K562 (cell line): Measurements from ENCODE around the gene PHLDB1. TPM values are rescaled to one million over a fixed set of nuclear protein-coding genes. Genes with fewer than 3 reads are reported as not detected.
A peak's percentile ranks its signal among the peaks of the same experiment; 100 is the strongest.

Source experiments
- ATAC-seq: fragments of 200-7000 bp; cut with Tn5 transposase; 3 replicates; pipeline ENCODE4 v1.9.1; 2020; ENCODE audit warnings: moderate library complexity
- BruUV-seq: library from RNA; stranded (reverse); fragments of 400-500 nt; replicated peaks from 2 replicates; lab custom pipeline; 2021; lab: Mats Ljungman, UMichigan
- CTCF ChIA-PET: fragments of 300-600 bp; formaldehyde crosslinking; extraction: SDS; loops from one replicate; lab custom pipeline; 2021; ENCODE audit warnings: low intra/inter-chr PET ratio; lab: Yijun Ruan, JAX
- POLR2A ChIA-PET: fragments of 300-600, 350-650 bp; sonication (Branson Sonifier 250); formaldehyde crosslinking; extraction: SDS; loops from one replicate; lab custom pipeline; 2021; ENCODE audit warnings: antibody characterized with exemption, inconsistent platforms; lab: Yijun Ruan, JAX
- DNase-seq, 4 experiments: peaks; one replicate each; pipeline versions ENCODE4 v3.0.0 to v3.0.0-alpha.2; 2011 to 2018; ENCODE audit warnings: low spot score in 3 of 4, mixed read lengths in 3 of 4; ENCODE audit errors: extremely low read depth in 1 of 4
- FAIRE-seq: peaks from 2 replicates; lab custom pipeline; 2011; peaks lifted over from hg19 to GRCh38; lab: Jason Lieb, UNC
- H2AFZ ChIP-seq: 2 replicates; pipeline ENCODE4 v1.6.0; 2011; ENCODE audit warnings: low read depth, low read length, control low read depth, inconsistent platforms
- H3K27ac ChIP-seq: fragments of 200-600 bp; 3 replicates; pipeline ENCODE4 v1.8.0; 2011; ENCODE audit warnings: low read depth, mild to moderate bottlenecking, control low read depth, inconsistent platforms, low read length, moderate library complexity, mixed read lengths; ENCODE audit errors: extremely low read depth
- H3K27me3 ChIP-seq, 2 experiments: fragments of 300-600 bp in 1 of 2; 2 replicates in 1 of 2; 3 replicates in 1 of 2; pipeline versions ENCODE4 v1.6.0 to v1.8.0; 2011; ENCODE audit warnings: inconsistent platforms in 2 of 2, low read length in 2 of 2, mild to moderate bottlenecking in 1 of 2, mixed read lengths in 1 of 2, moderate library complexity in 1 of 2; ENCODE audit not compliant: control insufficient read depth in 2 of 2, insufficient read depth in 2 of 2
- H3K36me3 ChIP-seq: fragments of 300-600 bp; 3 replicates; pipeline ENCODE4 v1.8.0; 2011; ENCODE audit warnings: mild to moderate bottlenecking, low read length, inconsistent platforms; ENCODE audit not compliant: control insufficient read depth, insufficient read depth
- H3K4me1 ChIP-seq, 2 experiments: fragments of 200-600 bp in 1 of 2; replicated peaks in 1 of 2; 2 replicates in 1 of 2; 3 replicates in 1 of 2; pipeline versions ENCODE4 v1.5.1 to v1.8.0; 2011; ENCODE audit warnings: inconsistent platforms in 2 of 2, low read length in 2 of 2, mild to moderate bottlenecking in 1 of 2, mixed read lengths in 1 of 2, moderate library complexity in 1 of 2; ENCODE audit not compliant: control insufficient read depth in 2 of 2, insufficient read depth in 2 of 2
- H3K4me2 ChIP-seq: 2 replicates; pipeline ENCODE4 v1.6.1; 2011; ENCODE audit warnings: low read length, control low read depth, inconsistent platforms, mixed read lengths; ENCODE audit not compliant: insufficient read depth
- H3K4me3 ChIP-seq: fragments of 200-600 bp; sonication (generic), shearing (Covaris generic); 2 replicates; pipeline ENCODE4 v1.5.1; 2016; ENCODE audit warnings: control low read depth, inconsistent platforms
- H3K79me2 ChIP-seq: fragments of 200-600 bp; 3 replicates; pipeline ENCODE4 v1.8.0; 2011; ENCODE audit warnings: low read length, inconsistent platforms; ENCODE audit not compliant: control insufficient read depth, insufficient read depth
- H3K9ac ChIP-seq, 2 experiments: 2 replicates each; pipeline versions ENCODE4 v1.6.0 to v1.6.1; 2011; ENCODE audit warnings: low read depth in 2 of 2, low read length in 2 of 2, control low read depth in 1 of 2, inconsistent platforms in 1 of 2, mild to moderate bottlenecking in 1 of 2, mixed read lengths in 1 of 2; ENCODE audit not compliant: insufficient read depth in 1 of 2
- H3K9me1 ChIP-seq: one replicate; pipeline ENCODE4 v1.6.0; 2011; ENCODE audit warnings: inconsistent platforms, mild to moderate bottlenecking, low read length, moderate library complexity; ENCODE audit not compliant: control insufficient read depth, insufficient read depth
- H3K9me3 ChIP-seq: replicated peaks from 2 replicates; pipeline ENCODE4 v1.5.1; 2011; ENCODE audit warnings: low read depth, low read length, inconsistent platforms; ENCODE audit not compliant: control insufficient read depth, insufficient read depth
- H4K20me1 ChIP-seq: replicated peaks from 2 replicates; pipeline ENCODE4 v1.6.1; 2011; ENCODE audit warnings: low read length, inconsistent platforms, mixed read lengths; ENCODE audit not compliant: control insufficient read depth, insufficient read depth
- CCNT2 ChIP-seq: IDR thresholded peaks from 2 replicates; pipeline ENCODE4 v1.6.1; 2011; ENCODE audit warnings: borderline replicate concordance, low read depth, mild to moderate bottlenecking, moderate library complexity, mixed read lengths, low read length; ENCODE audit not compliant: insufficient read length; ENCODE audit errors: extremely low read depth
- FIP1L1 ChIP-seq: fragments of 200-400 bp; formaldehyde crosslinking; IDR thresholded peaks from 2 replicates; pipeline ENCODE4 v1.6.1; 2018; ENCODE audit warnings: mild to moderate bottlenecking, low read depth, low read length; ENCODE audit not compliant: poor library complexity, severe bottlenecking
- L3MBTL2 ChIP-seq: fragments of 450-650 bp; IDR thresholded peaks from 2 replicates; pipeline ENCODE4 v1.6.1; 2016; ENCODE audit warnings: mild to moderate bottlenecking, moderate library complexity
- PCBP1 ChIP-seq: fragments of 200-400 bp; formaldehyde crosslinking; IDR thresholded peaks from 2 replicates; pipeline ENCODE4 v1.6.1; 2018; ENCODE audit warnings: mild to moderate bottlenecking, low read depth, low read length; ENCODE audit not compliant: poor library complexity, severe bottlenecking
- RNF2 ChIP-seq: sonication (generic); IDR thresholded peaks from 2 replicates; pipeline ENCODE4 v1.6.1; 2016
- SMC3 ChIP-seq: conservative IDR thresholded peaks from 2 replicates; pipeline ENCODE4 v1.6.1; 2011; ENCODE audit warnings: low read depth, low read length, improper control_type of control experiment; ENCODE audit not compliant: insufficient read depth
- TAF7 ChIP-seq: fragments of 450-650 bp; IDR thresholded peaks from 2 replicates; pipeline ENCODE4 v1.6.1; 2016; ENCODE audit warnings: missing genetic modification characterization, missing compliant biosample characterization
- TCF7 ChIP-seq: sonication (generic); IDR thresholded peaks from 2 replicates; pipeline ENCODE4 v1.6.1; 2016; ENCODE audit warnings: antibody characterized with exemption, borderline replicate concordance
- WGBS: fragments of 100-300 bp; shearing (Covaris generic); methylation state at CpG from one replicate; pipeline ENCODE4 v1.1.6; 2016; ENCODE audit warnings: low coverage, mixed read lengths; ENCODE audit not compliant: insufficient coverage; ENCODE audit errors: missing lambda C conversion rate; 5-methylcytosine and 5-hydroxymethylcytosine counted together
- in situ Hi-C: fragments of 300-500 bp; cut with MboI; formaldehyde crosslinking; loops from 4 replicates; pipeline ENCODE4 v1.15.0; 2018; ENCODE audit warnings: inconsistent platforms, mixed read lengths
- intact Hi-C: fragments of 100-400 bp; cut with micrococcal nuclease; formaldehyde crosslinking; loops from 2 replicates; pipeline ENCODE4 v1.14.2; 2022
- polyA plus RNA-seq, 8 experiments: library from polyadenylated mRNA; depleted of rRNA in 4 of 8; stranded (reverse) in 5 of 8; unstranded in 3 of 8; fragments of >200 nt; fragmentation: Nextera tagmentation in 2 of 8; fragmentation: Illumina TruSeq in 1 of 8; extraction: Ambion mirVana in 2 of 8; extraction: Trizol in 1 of 8; gene quantifications; 2 replicates each; pipeline versions ENCODE4 v1.2.1 to v1.2.3, GENCODE V29; 2011 to 2014; ENCODE audit warnings: inconsistent platforms in 1 of 8, missing spikeins in 1 of 8
- total RNA-seq, 7 experiments: library from RNA; depleted of rRNA in 6 of 7; stranded (reverse); fragments of >200 nt in 6 of 7; fragmentation: Illumina TruSeq in 2 of 7; extraction: Trizol in 2 of 7; gene quantifications; 2 replicates each; pipeline versions ENCODE4 v1.2.1 to v1.2.3, GENCODE V29; 2011 to 2021; ENCODE audit warnings: low replicate concordance in 1 of 7
- TF ChIP-seq, protein P1 (sequence below): fragments of 250-450 bp; sonication (Bioruptor Pico); IDR thresholded peaks from 2 replicates; pipeline ENCODE4 v1.8.0; 2022; ENCODE audit warnings: inconsistent platforms
- TF ChIP-seq, protein P2 (sequence below), 2 experiments: fragments of 250-450 bp in 1 of 2; fragments of 450-650 bp in 1 of 2; sonication (Bioruptor Pico) in 1 of 2; IDR thresholded peaks; 2 replicates each; pipeline versions ENCODE4 v1.6.1 to v1.8.0; 2016 to 2021; ENCODE audit warnings: mild to moderate bottlenecking in 2 of 2, moderate library complexity in 2 of 2, missing compliant biosample characterization in 1 of 2, missing genetic modification characterization in 1 of 2
- TF ChIP-seq, protein P3 (sequence below): sonication (generic); formaldehyde crosslinking; IDR thresholded peaks from 2 replicates; pipeline ENCODE4 v1.8.1; 2023; ENCODE audit warnings: mild to moderate bottlenecking, missing genetic modification reagents

The PHLDB1 gene
- total and polyA plus RNA-seq, 9 of the 15 experiments (the other 6 are each of a cell fraction or from before 2014, with no cell fraction given): 2.0 to 28.7 (median 16.2) TPM

DNA sequence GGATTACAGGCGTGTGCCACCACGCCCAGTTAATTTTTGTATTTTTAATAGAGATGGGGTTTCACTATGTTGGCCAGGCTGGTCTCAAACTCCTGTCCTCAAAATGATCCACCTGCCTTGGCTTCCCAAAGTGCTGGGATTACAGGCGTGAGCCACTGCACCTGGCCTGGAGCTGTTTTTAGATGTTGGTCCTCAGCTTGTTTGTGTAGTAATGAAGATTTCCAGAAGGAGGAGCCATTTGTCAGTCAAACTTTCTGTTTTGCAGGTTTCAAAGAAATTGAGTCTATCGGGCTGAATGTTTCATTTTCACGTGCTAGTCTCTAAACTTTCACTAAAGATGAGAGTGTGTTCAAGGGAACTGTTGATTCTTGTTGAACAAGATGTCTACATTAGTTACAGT lies 12.4 kb upstream of the PHLDB1 start (continued):
- TF ChIP-seq SMC3: peak; percentile 58; the same call in 1 of the 2 replicates

DNA sequence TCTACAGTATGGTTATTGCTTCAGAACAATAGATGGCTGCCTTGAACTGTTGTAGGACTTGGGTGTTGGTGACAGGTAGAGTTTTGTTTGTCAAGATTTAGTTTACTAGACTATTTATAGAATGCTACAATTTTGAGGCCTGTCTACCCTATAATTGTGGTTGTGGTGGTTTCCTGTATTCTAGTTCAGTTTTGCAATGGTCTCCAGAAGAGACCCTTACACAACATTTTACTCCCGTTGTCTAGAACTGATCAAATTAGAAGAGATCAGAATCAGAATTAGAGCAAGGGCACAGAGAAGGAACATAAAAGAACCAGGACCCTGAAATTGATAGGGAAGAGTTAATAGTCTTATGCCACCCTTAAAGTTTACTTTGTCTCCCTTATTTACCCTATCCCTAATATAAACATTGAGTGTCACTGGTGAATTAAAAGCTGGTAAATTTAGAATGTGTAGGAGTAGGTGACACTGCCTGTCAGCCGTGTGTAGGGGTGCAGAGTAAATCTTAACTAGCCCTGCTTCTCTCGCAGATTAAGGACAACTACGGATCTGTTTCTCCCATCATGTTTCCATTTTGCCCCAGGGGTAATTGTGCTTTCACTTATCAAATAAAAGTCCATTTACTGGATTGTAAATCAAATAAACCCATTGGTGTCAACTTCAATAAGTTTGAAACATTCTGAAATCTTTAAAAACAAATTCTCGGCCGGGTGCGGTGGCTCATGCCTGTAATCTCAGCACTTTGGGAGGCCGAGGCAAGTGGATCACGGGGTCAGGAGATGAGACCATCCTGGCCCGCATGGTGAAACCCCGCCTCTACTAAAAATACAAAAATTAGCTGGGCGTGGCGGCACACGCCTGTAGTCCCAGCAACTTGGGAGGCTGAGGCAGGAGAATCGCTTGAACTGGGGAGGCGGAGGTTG lies 10.9 kb upstream of the PHLDB1 start:
- ATAC-seq: no peak
- no peaks in the 10 kb centered on the region for H3K9me3 ChIP-seq
- 91% methylated on average over 12 of the region's 16 CpGs for WGBS
- BruUV-seq: no TSS peak
- no peak for DNase-seq
- intact Hi-C loops: no loop called here
- no peak overlapping the region for H3K4me3 ChIP-seq
- H3K36me3 ChIP-seq: peaks cover 80% of the 10 kb centered on the region
- no peak overlapping the region for H2AFZ ChIP-seq
- ChIA-PET POLR2A (interaction anchor here (1.8 kb wide), 1 partner anchor 12 kb away, joined by 5 read pairs; no protein-coding TSS in a partner anchor), CTCF (interaction anchor here (3.3 kb wide), 1 partner anchor 62 kb away, joined by 40 read pairs; no protein-coding TSS in a partner anchor)
- no peaks in the 10 kb centered on the region for H3K79me2 ChIP-seq
- H3K9ac ChIP-seq: no peak overlapping the region
- no peak overlapping the region for H3K27ac ChIP-seq
- no peaks in the 10 kb centered on the region for H4K20me1 ChIP-seq
- H3K4me2 ChIP-seq: no peak overlapping the region
- FAIRE-seq: no peak
- no peaks in the 10 kb centered on the region for H3K27me3 ChIP-seq
- in situ Hi-C loops: no loop called here
- TF ChIP-seq PCBP1: no peak
- TF ChIP-seq, protein P1, sequence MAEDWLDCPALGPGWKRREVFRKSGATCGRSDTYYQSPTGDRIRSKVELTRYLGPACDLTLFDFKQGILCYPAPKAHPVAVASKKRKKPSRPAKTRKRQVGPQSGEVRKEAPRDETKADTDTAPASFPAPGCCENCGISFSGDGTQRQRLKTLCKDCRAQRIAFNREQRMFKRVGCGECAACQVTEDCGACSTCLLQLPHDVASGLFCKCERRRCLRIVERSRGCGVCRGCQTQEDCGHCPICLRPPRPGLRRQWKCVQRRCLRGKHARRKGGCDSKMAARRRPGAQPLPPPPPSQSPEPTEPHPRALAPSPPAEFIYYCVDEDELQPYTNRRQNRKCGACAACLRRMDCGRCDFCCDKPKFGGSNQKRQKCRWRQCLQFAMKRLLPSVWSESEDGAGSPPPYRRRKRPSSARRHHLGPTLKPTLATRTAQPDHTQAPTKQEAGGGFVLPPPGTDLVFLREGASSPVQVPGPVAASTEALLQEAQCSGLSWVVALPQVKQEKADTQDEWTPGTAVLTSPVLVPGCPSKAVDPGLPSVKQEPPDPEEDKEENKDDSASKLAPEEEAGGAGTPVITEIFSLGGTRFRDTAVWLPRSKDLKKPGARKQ (CRISPR knock-in tag): no peak
- TF ChIP-seq RNF2: no peak
- no peak for TF ChIP-seq FIP1L1
- TF ChIP-seq TCF7: no peak
- TF ChIP-seq, protein P2, sequence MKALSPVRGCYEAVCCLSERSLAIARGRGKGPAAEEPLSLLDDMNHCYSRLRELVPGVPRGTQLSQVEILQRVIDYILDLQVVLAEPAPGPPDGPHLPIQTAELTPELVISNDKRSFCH (CRISPR knock-in tag; IDR thresholded peaks at IDR 0.05): no peak
- TF ChIP-seq, protein P2 (tag; IDR thresholded peaks at IDR 0.05): no peak
- no peak for TF ChIP-seq L3MBTL2
- TF ChIP-seq, protein P3, sequence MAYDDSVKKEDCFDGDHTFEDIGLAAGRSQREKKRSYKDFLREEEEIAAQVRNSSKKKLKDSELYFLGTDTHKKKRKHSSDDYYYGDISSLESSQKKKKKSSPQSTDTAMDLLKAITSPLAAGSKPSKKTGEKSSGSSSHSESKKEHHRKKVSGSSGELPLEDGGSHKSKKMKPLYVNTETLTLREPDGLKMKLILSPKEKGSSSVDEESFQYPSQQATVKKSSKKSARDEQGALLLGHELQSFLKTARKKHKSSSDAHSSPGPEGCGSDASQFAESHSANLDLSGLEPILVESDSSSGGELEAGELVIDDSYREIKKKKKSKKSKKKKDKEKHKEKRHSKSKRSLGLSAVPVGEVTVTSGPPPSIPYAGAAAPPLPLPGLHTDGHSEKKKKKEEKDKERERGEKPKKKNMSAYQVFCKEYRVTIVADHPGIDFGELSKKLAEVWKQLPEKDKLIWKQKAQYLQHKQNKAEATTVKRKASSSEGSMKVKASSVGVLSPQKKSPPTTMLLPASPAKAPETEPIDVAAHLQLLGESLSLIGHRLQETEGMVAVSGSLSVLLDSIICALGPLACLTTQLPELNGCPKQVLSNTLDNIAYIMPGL (CRISPR knock-in tag): no peak
- no peak for TF ChIP-seq CCNT2
- TF ChIP-seq TAF7: no peak
- peaks cover 0 to under 1% of the 10 kb centered on the region in 2 experiments; a peak in 3 of 5 replicates for H3K4me1 ChIP-seq
- no peaks in the 10 kb centered on the region for H3K9me1 ChIP-seq
